Measurements from ENCODE around the gene CADPS2. TPM values are rescaled to one million over a fixed set of nuclear protein-coding genes. Genes with fewer than 3 reads are reported as not detected.

The CADPS2 gene
- total and polyA plus RNA-seq, 2 of the 4 experiments (the other 2 are of a cell fraction), result 0.10 to 0.54 TPM

GRCh38 chr7:122468945-122469344 is 417.3 kb downstream of the CADPS2 start:
- Histone ChIP-seq H3K23ac (ENCODE audit: low read depth, low read length) (no peak overlapping the region), H3K4me1 (ENCODE audit: control insufficient read depth, insufficient read depth, low read length) (no peaks in the 10 kb centered on the region), H4K20me1 (ENCODE audit: insufficient read depth, low read length) (no peaks in the 10 kb centered on the region), H3K9ac (ENCODE audit: low read depth, low read length) (no peak overlapping the region), H4K91ac (ENCODE audit: insufficient read depth, low read depth, low read length) (no peak overlapping the region), H2AK5ac (ENCODE audit: low read depth, low read length) (no peak overlapping the region), H3K4ac (ENCODE audit: low read depth, low read length) (no peak overlapping the region), H2BK5ac (ENCODE audit: low read depth, low read length, poor library complexity, severe bottlenecking) (no peak overlapping the region), H4K5ac (ENCODE audit: low read depth, low read length) (no peak overlapping the region), H3K27me3 (ENCODE audit: control insufficient read depth, insufficient read depth, low read length) (no peaks in the 10 kb centered on the region), H3K56ac (ENCODE audit: extremely low read depth, insufficient read depth, low read length) (no peak overlapping the region), H2BK15ac (ENCODE audit: low read depth, low read length) (no peak overlapping the region), H2BK120ac (ENCODE audit: low read depth, low read length) (no peak overlapping the region), H3K9me1 (ENCODE audit: insufficient read depth, low read length) (no peaks in the 10 kb centered on the region), H3K4me3 (ENCODE audit: insufficient read depth, low read depth, low read length) (no peak overlapping the region), H4K8ac (ENCODE audit: low read depth in 2 of 2, low read length in 2 of 2) (no peak overlapping the region), H2AFZ (replicated peaks; ENCODE audit: low read length, poor library complexity) (no peak overlapping the region), H3K14ac (replicated peaks; ENCODE audit: low read depth, low read length) (no peak overlapping the region), H2AK9ac (replicated peaks; ENCODE audit: low read depth, low read length, poor library complexity) (no peak overlapping the region), H3K36me3 (ENCODE audit: control insufficient read depth, insufficient read depth, low read length) (no peaks in the 10 kb centered on the region), H3K9me3 (ENCODE audit: control insufficient read depth, insufficient read depth, low read length) (no peaks in the 10 kb centered on the region), H3K27ac (ENCODE audit: insufficient read depth, low read length) (no peak overlapping the region), H3K79me1 (ENCODE audit: low read depth in 1 of 2, low read length in 2 of 2) (no peaks in the 10 kb centered on the region), H3K18ac (ENCODE audit: low read depth, low read length) (no peak overlapping the region), H2BK20ac (ENCODE audit: low read depth, low read length) (no peak overlapping the region), H3K4me2 (ENCODE audit: low read depth, low read length) (no peak overlapping the region)
- dilution Hi-C loops (cut with HindIII; ENCODE audit: low sequenced_read_pairs, unreplicated experiment), result no loop called here
- no peak for TF ChIP-seq NFE2L2 (IDR thresholded peaks at IDR 0.05; ENCODE audit: low read depth, low read length)
- TF ChIP-seq MXI1 (IDR thresholded peaks at IDR 0.05; ENCODE audit: borderline replicate concordance, low read depth, low read length), result no peak
- TF ChIP-seq MAFK (IDR thresholded peaks at IDR 0.05; ENCODE audit: low read depth, low read length), result no peak
- no peak for TF ChIP-seq POLR2A (IDR thresholded peaks at IDR 0.05; ENCODE audit: low read depth, low read length)
- no peak for TF ChIP-seq CTCF (conservative IDR thresholded peaks at IDR 0.05; ENCODE audit: low read depth, low read length)
- no peak for TF ChIP-seq RAD21 (IDR thresholded peaks at IDR 0.05; ENCODE audit: low read length)
- no peak for TF ChIP-seq BHLHE40 (IDR thresholded peaks at IDR 0.05; ENCODE audit: low read depth, low read length)
- no peak for TF ChIP-seq FOS (IDR thresholded peaks at IDR 0.05; ENCODE audit: low read depth, low read length)
- no peak for TF ChIP-seq RFX5 (IDR thresholded peaks at IDR 0.05; ENCODE audit: low read depth, low read length)
- TF ChIP-seq CHD1 (IDR thresholded peaks at IDR 0.05; ENCODE audit: low read depth, low read length), result no peak
- no peak for TF ChIP-seq MAZ (IDR thresholded peaks at IDR 0.05; ENCODE audit: borderline replicate concordance, low read depth, low read length)
- TF ChIP-seq CEBPB (IDR thresholded peaks at IDR 0.05; ENCODE audit: low read depth, low read length), result no peak
- TF ChIP-seq RCOR1 (IDR thresholded peaks at IDR 0.05; ENCODE audit: insufficient replicate concordance, low read length), result no peak
- TF ChIP-seq SMC3 (IDR thresholded peaks at IDR 0.05; ENCODE audit: low read depth, low read length), result no peak
- ChIA-PET CTCF (no interaction called here), POLR2A (ENCODE audit: unreplicated experiment) (no interaction called here)
- in situ Hi-C loops (cut with MboI; ENCODE audit: low sequenced_read_pairs), result no loop called here
- WGBS, 2 experiments (ENCODE audit: extremely low coverage in 2 of 2, insufficient read length in 1 of 2), result no CpG with 5 or more reads among the region's 2 CpGs
- ATAC-seq (ENCODE audit: low read depth) (no peak), DNase-seq (no peak)
- no TSS peak for BruUV-seq (replicated peaks)
- intact Hi-C loops (cut with micrococcal nuclease), result no loop called here
